GM13977 (cell line): Measurements from ENCODE around the gene GALM.

ENCODE experiments used
- DNase-seq: peaks from one replicate; pipeline ENCODE4 v3.0.0; 2012; ENCODE audit warnings: low spot score
- in situ Hi-C: fragments of 300-500 bp; cut with MboI; formaldehyde crosslinking; loops from one replicate; pipeline ENCODE4 v1.12.0; 2022; ENCODE audit warnings: low sequenced_read_pairs, low pct_unique_long_range_greater_than_20kb, mixed read lengths, inconsistent platforms; ENCODE audit not compliant: unreplicated experiment
- TF ChIP-seq, protein P1 (sequence below): IDR thresholded peaks from 2 replicates; pipeline ENCODE4 v1.5.1; 2012; ENCODE audit warnings: mild to moderate bottlenecking, control low read depth; ENCODE audit not compliant: insufficient read depth; ENCODE audit errors: extremely low read depth, missing control alignments

GALM gene

DNA sequence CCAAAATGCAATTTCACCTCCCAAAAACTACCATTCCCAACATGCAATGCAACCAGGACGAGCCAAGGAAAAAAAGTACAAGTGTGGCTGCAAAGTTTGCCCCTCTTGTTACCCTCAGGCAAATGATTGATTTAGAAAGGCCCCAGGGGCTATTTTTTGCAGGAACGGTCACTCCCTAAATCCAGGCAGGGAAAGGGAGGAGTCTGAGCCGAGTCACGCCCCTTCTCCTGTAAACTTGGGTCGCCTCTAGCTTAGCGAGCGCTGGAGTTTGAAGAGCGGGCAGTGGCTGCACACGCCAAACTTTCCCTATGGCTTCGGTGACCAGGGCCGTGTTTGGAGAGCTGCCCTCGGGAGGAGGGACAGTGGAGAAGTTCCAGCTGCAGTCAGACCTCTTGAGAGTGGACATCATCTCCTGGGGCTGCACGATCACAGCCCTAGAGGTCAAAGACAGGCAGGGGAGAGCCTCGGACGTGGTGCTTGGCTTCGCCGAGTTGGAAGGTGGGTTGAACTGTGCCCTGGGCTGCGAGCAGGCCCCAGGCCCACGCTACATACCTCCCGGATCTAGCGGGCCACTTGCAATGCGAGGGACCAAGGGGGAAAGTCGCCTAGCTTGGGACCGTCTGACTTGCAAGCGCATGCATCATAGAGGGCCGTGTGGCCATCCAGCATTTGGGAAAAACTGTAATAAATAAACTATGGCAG lies at the start of gene GALM:
TSS of gene GALM (plus strand) at position 261 of the 702 bp plus-strand sequence. CDS start at position 309, 48 bp downstream.
- TF ChIP-seq, protein P1, sequence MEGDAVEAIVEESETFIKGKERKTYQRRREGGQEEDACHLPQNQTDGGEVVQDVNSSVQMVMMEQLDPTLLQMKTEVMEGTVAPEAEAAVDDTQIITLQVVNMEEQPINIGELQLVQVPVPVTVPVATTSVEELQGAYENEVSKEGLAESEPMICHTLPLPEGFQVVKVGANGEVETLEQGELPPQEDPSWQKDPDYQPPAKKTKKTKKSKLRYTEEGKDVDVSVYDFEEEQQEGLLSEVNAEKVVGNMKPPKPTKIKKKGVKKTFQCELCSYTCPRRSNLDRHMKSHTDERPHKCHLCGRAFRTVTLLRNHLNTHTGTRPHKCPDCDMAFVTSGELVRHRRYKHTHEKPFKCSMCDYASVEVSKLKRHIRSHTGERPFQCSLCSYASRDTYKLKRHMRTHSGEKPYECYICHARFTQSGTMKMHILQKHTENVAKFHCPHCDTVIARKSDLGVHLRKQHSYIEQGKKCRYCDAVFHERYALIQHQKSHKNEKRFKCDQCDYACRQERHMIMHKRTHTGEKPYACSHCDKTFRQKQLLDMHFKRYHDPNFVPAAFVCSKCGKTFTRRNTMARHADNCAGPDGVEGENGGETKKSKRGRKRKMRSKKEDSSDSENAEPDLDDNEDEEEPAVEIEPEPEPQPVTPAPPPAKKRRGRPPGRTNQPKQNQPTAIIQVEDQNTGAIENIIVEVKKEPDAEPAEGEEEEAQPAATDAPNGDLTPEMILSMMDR = no peak
- in situ Hi-C loops = no loop called here
- peak; percentile 43 for DNase-seq

DNA sequence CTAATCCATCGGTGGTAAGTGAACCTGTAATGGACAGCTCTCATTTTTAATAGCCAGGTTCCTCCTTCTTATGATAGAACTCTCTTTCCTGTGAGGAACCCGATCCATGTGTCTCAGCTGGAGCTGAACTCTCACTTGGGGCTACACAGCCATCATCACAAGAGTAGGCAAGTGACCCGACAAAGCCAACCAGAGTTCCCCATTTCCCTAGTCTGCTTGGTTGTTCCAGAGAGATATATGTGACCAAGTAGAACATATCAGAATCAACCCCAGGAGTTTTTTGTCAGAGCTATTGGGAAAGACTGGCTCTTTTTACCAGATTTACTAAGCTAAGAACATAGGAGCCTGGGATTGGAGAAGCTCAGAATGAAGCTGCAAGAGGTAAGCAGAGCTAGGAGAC lies 48.6 kb upstream of the GALM start:
- no peak for DNase-seq
- TF ChIP-seq, protein P1 = no peak
- in situ Hi-C loops = no loop called here

DNA sequence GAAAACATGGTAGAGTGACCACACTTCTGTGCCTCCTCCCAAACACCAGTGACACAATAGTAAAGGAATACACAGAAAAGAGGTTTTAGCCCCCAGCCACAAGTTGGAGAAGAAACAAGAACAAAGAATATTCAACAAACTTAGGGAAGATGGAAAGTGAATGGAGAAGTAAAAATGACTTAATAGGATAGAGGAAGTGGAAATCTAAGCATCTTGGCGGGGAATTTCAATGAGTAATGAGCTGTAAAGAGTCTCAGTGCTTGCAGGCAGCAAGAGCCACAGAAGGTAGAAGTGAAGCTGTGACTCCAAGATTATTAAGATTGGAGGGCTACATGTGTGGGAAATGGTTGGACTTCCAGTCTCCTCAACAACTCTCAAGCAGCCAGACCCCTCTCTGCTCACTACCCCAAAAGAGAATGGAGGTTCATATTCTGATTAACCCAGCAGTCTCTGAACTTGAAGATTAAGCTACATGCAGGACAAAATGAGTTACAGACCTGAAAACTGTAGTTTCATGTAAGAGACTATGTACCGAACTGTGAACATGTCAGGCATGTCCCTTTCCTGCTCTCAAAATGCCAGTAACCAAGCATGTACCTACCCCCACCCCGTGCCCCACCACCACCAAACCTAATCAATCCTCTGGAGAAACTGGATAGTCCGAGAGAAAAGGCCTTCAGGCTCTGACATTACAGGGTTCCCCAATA lies 46.3 kb upstream of the GALM start:
- TF ChIP-seq, protein P1 = no peak
- DNase-seq = no peak
- in situ Hi-C loops = no loop called here

DNA sequence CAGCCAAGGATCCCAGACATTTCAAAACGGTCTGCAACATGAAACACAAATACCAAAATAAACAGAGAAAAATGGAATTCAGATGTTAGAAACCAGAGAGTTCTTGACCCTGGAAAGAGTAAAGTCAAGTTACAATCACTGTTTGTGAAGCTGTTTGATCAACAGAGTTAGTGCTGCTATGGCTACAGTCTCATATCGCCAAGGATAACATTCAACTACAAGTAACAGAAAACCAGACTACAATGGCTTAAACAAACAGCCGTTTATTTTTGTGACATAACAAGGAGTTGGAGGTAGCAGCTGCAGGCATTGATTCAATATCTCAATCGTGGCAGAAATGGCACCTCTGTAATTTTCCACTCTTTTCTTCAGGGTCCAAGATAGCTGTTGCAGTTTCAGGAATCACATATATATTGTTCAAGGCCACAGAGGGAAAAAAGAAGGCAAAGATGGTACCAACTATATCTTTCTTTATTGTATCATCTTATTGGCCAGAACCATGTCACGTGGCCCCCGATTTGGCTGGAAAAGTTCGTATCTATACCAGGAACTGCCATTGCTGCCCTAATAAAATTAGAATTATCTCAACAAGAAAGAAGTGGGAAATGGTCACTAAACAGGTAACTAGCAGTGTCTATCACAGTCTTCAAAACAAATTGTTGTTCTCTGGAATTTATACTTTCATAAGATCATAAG lies 45.5 kb upstream of the GALM start:
- no peak for DNase-seq
- in situ Hi-C loops = no loop called here
- TF ChIP-seq, protein P1 = no peak

DNA sequence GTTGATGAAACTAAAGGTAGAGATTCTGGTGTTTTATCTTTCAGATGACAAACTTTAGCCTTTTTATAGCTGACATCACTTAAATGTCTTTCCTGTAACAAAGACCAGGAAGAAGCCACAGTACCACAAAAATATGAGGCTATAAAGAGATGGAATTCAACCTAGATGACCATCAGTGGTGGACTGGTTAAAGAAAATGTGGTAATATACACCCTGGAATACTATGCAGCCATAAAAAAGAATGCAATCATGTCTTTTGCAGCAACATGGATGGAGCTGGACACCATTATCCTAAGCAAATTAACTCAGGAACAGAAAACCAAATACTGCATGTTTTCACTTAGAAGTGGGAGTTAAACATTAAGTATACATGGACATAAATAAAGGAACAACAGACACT lies 44.9 kb upstream of the GALM start:
- in situ Hi-C loops = no loop called here
- DNase-seq = no peak
- TF ChIP-seq, protein P1 = no peak

DNA sequence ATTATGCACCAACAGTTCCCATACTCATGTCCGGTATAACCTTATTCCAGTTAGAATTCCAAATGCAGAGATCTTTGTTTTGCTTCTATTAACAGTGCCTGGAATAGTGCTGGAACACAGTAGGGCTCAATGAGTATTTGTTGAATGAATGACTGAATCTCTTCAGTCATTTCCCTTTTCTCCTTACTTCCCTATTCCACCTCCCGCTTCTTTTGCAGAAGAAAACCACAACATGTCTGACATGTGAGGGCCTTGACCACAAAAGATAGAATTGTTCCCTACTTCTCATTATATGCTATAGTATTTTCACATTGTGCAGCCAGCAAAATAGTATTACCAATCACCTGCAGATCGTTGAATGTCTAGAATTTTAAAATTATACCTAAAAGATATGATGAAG lies 43.7 kb upstream of the GALM start:
- TF ChIP-seq, protein P1 = no peak

More for the DNA sequence above, 43.7 kb upstream of the GALM start:
- in situ Hi-C loops = no loop called here
- DNase-seq = no peak
